Nephron progenitor cell (in vitro differentiated cells): ENCODE data around the gene TBX21.
A peak's percentile ranks its signal among the peaks of the same experiment; 100 is the strongest.

Source experiments
- DNase-seq: peaks from one replicate; pipeline ENCODE4 v3.0.0; 2021
- H3K27ac Mint-ChIP-seq: 2 replicates; pipeline ENCODE4 v1.8.0; 2021; ENCODE audit warnings: mild to moderate bottlenecking, moderate library complexity, mixed read lengths
- H3K27me3 Mint-ChIP-seq: 2 replicates; pipeline ENCODE4 v1.8.0; 2021; ENCODE audit warnings: mild to moderate bottlenecking, low read depth, mixed read lengths; ENCODE audit not compliant: poor library complexity
- H3K36me3 Mint-ChIP-seq: 2 replicates; pipeline ENCODE4 v1.8.0; 2021; ENCODE audit warnings: low read depth, mixed read lengths
- H3K4me1 Mint-ChIP-seq: 2 replicates; pipeline ENCODE4 v1.8.0; 2021; ENCODE audit warnings: mixed read lengths
- H3K4me3 Mint-ChIP-seq: 2 replicates; pipeline ENCODE4 v1.8.0; 2021; ENCODE audit warnings: mild to moderate bottlenecking, moderate library complexity, mixed read lengths
- H3K9me3 Mint-ChIP-seq: 2 replicates; pipeline ENCODE4 v1.8.0; 2021; ENCODE audit warnings: mild to moderate bottlenecking, moderate library complexity, mixed read lengths
- CTCF ChIP-seq: fragments of 200-600 bp; sonication (generic); IDR thresholded peaks from 2 replicates; pipeline ENCODE4 v1.5.0; 2021; ENCODE audit warnings: antibody characterized with exemption

The TBX21 gene

GRCh38 chr17:47696717-47697642 lies 36.1 kb upstream of the TBX21 start:
- no peak for TF ChIP-seq CTCF
- no peak for DNase-seq
- H3K9me3 Mint-ChIP-seq, result no peaks in the 10 kb centered on the region
- peak overlapping the region; percentile 78 for H3K27ac Mint-ChIP-seq
- H3K36me3 Mint-ChIP-seq, result peaks cover 9% of the 10 kb centered on the region
- H3K4me1 Mint-ChIP-seq, result peaks cover 66% of the 10 kb centered on the region
- peaks cover 2% of the 10 kb centered on the region for H3K27me3 Mint-ChIP-seq
- peak overlapping the region; percentile 64 for H3K4me3 Mint-ChIP-seq

- Mint-ChIP-seq H3K27ac (no peak overlapping the region), H3K4me1 (peaks cover 63% of the 10 kb centered on the region)
- TF ChIP-seq CTCF, result no peak
Observed at GRCh38 chr17:47697906-47698711, 34.9 kb upstream of the TBX21 start.

GRCh38 chr17:47698749-47699535 lies 34.1 kb upstream of the TBX21 start:
- no peak overlapping the region for H3K4me3 Mint-ChIP-seq
- peaks cover 9% of the 10 kb centered on the region for H3K36me3 Mint-ChIP-seq
- no peaks in the 10 kb centered on the region for H3K9me3 Mint-ChIP-seq
- no peak overlapping the region for H3K27ac Mint-ChIP-seq
- H3K4me1 Mint-ChIP-seq, result peaks cover 65% of the 10 kb centered on the region
- peaks cover 2% of the 10 kb centered on the region for H3K27me3 Mint-ChIP-seq
- TF ChIP-seq CTCF, result peak; percentile 99
- DNase-seq, result peak; percentile 85

More at GRCh38 chr17:47697906-47698711, 34.9 kb upstream of the TBX21 start:
- peaks cover 9% of the 10 kb centered on the region for H3K36me3 Mint-ChIP-seq
- H3K4me3 Mint-ChIP-seq, result no peak overlapping the region
- H3K27me3 Mint-ChIP-seq, result peaks cover 2% of the 10 kb centered on the region
- no peak for DNase-seq
- no peaks in the 10 kb centered on the region for H3K9me3 Mint-ChIP-seq

- H3K4me3 Mint-ChIP-seq, result no peak overlapping the region
- DNase-seq, result no peak
Observed at GRCh38 chr17:47699536-47699840, 33.5 kb upstream of the TBX21 start.

More at GRCh38 chr17:47699536-47699840, 33.5 kb upstream of the TBX21 start:
- Mint-ChIP-seq H3K9me3 (no peaks in the 10 kb centered on the region), H3K36me3 (peaks cover 11% of the 10 kb centered on the region), H3K27me3 (peaks cover 2% of the 10 kb centered on the region), H3K4me1 (peaks cover 67% of the 10 kb centered on the region), H3K27ac (no peak overlapping the region)
- TF ChIP-seq CTCF, result no peak
